ENCODE data around the gene NIPAL1. TPM values are rescaled to one million over a fixed set of nuclear protein-coding genes. Genes with fewer than 3 reads are reported as not detected.

Gene NIPAL1
- 14.0 and 14.5 TPM in 2 replicates for total RNA-seq
- 5.6 and 6.1 TPM in 2 replicates for polyA plus RNA-seq

DNA sequence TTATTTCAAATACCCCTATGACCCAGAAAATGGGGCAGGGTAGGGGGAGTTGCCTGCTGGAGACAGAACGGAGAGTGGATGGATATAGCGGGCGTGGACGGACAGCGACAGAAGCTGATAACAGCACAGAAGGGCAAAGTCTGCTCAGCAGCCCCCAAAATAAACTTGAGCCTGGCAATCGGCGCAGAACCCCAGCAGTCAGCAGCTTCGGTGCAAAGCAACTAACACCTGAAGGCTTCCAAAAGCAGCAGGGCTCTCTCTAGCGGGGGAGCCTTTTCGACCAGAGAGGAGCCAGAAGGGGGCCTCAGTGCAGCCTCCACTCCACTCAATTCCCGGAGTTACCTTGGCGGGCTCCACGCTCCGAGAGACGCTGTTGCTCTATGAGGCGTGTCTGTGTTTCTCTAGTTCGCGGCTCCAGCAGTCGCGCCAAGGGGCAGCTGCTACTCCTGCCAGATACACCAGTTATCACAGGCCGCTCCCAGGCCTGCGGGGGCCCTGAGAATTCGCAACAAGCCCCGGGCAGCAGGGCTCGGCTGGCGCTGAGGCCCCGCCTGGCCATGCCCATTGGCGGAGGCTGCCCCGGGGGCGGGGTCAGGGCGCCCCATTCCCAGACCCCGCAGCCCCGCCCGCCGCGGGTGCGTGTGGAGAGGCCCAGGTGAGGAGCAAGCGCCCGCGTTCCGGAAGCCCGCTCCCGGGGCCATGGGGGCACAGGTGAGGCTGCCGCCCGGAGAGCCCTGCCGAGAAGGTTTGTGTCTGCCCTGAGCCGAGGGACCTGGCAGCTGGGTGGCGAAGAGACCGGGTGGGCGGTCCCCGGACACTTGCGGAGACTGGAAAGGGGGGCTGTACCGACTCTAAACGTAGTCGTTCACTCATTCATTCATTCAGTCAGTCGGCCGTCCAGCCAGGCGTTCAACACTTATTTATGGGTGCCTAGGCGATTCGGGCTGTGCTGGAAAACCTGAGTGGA is at the start of gene NIPAL1, which contains the start of gene CNGA1:
NIPAL1 (plus strand) TSS at position 632 of the 967 bp plus-strand sequence; CDS start at position 700, 68 bp downstream.
CNGA1 (minus strand) TSS at position 541 of the 967 bp plus-strand sequence. CDS start 63,992 bp downstream, outside the sequence.
- DNase-seq (ENCODE audit: low spot score) = peak; percentile 97
- H4K20me1 ChIP-seq (ENCODE audit: insufficient read depth, poor library complexity, severe bottlenecking) = no peaks in the 10 kb centered on the region
- H3K4me3 ChIP-seq = peak within 1 kb of the TSS; percentile 35
- H3K9me2 ChIP-seq (replicated peaks; ENCODE audit: insufficient read depth) = no peaks in the 10 kb centered on the region
- no peaks in the 10 kb centered on the region for H3K27me3 ChIP-seq
- no peaks in the 10 kb centered on the region for H3K36me3 ChIP-seq (replicated peaks; ENCODE audit: insufficient read depth, low read depth)
- WGBS (ENCODE audit: low lambda C conversion rate, missing lambda C conversion rate) = 1% methylated on average over 45 of the region's 60 CpGs
- peak within 1 kb of the TSS; percentile 75 for H2AFZ ChIP-seq
- TF ChIP-seq EZH2phosphoT487 (IDR thresholded peaks at IDR 0.05; ENCODE audit: low read depth, severe bottlenecking, unreplicated experiment) = no peak
- peak; percentile 52 for TF ChIP-seq CTCF (IDR thresholded peaks at IDR 0.05; ENCODE audit: poor library complexity)
- peaks cover 4% of the 10 kb centered on the region for H3K4me1 ChIP-seq (ENCODE audit: insufficient read depth)
- peak within 1 kb of the TSS; percentile 98 for H3K27ac ChIP-seq
- H3K79me2 ChIP-seq = peaks cover 19% of the 10 kb centered on the region
- no peaks in the 10 kb centered on the region for H3K9me3 ChIP-seq (ENCODE audit: low read depth)
- H3K4me2 ChIP-seq = peak within 1 kb of the TSS; percentile 85

- H4K20me1 ChIP-seq (ENCODE audit: insufficient read depth, poor library complexity, severe bottlenecking) = no peaks in the 10 kb centered on the region
- H3K9me3 ChIP-seq (ENCODE audit: low read depth) = no peaks in the 10 kb centered on the region
- H3K36me3 ChIP-seq (replicated peaks; ENCODE audit: insufficient read depth, low read depth) = no peaks in the 10 kb centered on the region
- no peak overlapping the region for H3K27ac ChIP-seq
- H3K79me2 ChIP-seq = no peaks in the 10 kb centered on the region
- H3K27me3 ChIP-seq = no peaks in the 10 kb centered on the region
- no peak overlapping the region for H3K4me2 ChIP-seq
- no peak overlapping the region for H3K4me3 ChIP-seq
- H2AFZ ChIP-seq = no peak overlapping the region
- TF ChIP-seq EZH2phosphoT487 (IDR thresholded peaks at IDR 0.05; ENCODE audit: low read depth, severe bottlenecking, unreplicated experiment) = no peak
- no peak for TF ChIP-seq EZH2 (IDR thresholded peaks at IDR 0.05; ENCODE audit: borderline replicate concordance)
- TF ChIP-seq CTCF (IDR thresholded peaks at IDR 0.05; ENCODE audit: poor library complexity) = no peak
- H3K9me2 ChIP-seq (replicated peaks; ENCODE audit: insufficient read depth) = no peaks in the 10 kb centered on the region
- H3K4me1 ChIP-seq (ENCODE audit: insufficient read depth) = no peaks in the 10 kb centered on the region
- DNase-seq (ENCODE audit: low spot score) = no peak
These were observed 47.7 kb upstream of the NIPAL1 start for GRCh38 chr4:47968847-47969246.

- Histone ChIP-seq H3K4me1 (ENCODE audit: insufficient read depth) (no peaks in the 10 kb centered on the region), H3K4me3 (no peak overlapping the region), H3K9me2 (replicated peaks; ENCODE audit: insufficient read depth) (no peaks in the 10 kb centered on the region), H3K27me3 (no peaks in the 10 kb centered on the region), H3K9me3 (ENCODE audit: low read depth) (no peaks in the 10 kb centered on the region), H3K36me3 (replicated peaks; ENCODE audit: insufficient read depth, low read depth) (no peaks in the 10 kb centered on the region), H2AFZ (no peak overlapping the region), H3K27ac (no peak overlapping the region), H3K79me2 (no peaks in the 10 kb centered on the region), H4K20me1 (ENCODE audit: insufficient read depth, poor library complexity, severe bottlenecking) (no peaks in the 10 kb centered on the region), H3K4me2 (no peak overlapping the region)
- DNase-seq (ENCODE audit: low spot score) = no peak
- WGBS (ENCODE audit: low lambda C conversion rate, missing lambda C conversion rate) = 93% methylated on average over 1 of the region's 1 CpG
- TF ChIP-seq CTCF (IDR thresholded peaks at IDR 0.05; ENCODE audit: poor library complexity) = no peak
- no peak for TF ChIP-seq EZH2phosphoT487 (IDR thresholded peaks at IDR 0.05; ENCODE audit: low read depth, severe bottlenecking, unreplicated experiment)
- no peak for TF ChIP-seq EZH2 (IDR thresholded peaks at IDR 0.05; ENCODE audit: borderline replicate concordance)
These were observed 44.4 kb upstream of the NIPAL1 start for GRCh38 chr4:47972181-47972580.

Data from hepatocyte (in vitro differentiated cells).